Natural killer cell treated with Interleukin-12 subunit alpha and Interleukin-12 subunit beta and Interleukin-15 and Interleukin-18, amount 100 ng/mL, for 72 hours (primary cell): ENCODE results near the gene APBA2. TPM values are rescaled to one million over a fixed set of nuclear protein-coding genes. Genes with fewer than 3 reads are reported as not detected.

ENCODE experiments used
- ATAC-seq, 2 donors: fragments of 150-1000 bp; cut with Tn5 transposase in 1 of 2; sonication (Bioruptor Pico), chemical (Tn5 transposase) in 1 of 2; 2 replicates each; pipeline ENCODE4 v1.10.0; 2021
- DNase-seq: peaks from one replicate; pipeline ENCODE4 v3.0.0; 2022; ENCODE audit warnings: low spot score
- H3K27ac Mint-ChIP-seq, 2 donors: 1 replicate in 1 of 2; 2 replicates in 1 of 2; pipeline ENCODE4 v1.8.0; 2022; ENCODE audit warnings: mixed read lengths in 2 of 2, mild to moderate bottlenecking in 1 of 2, moderate library complexity in 1 of 2
- H3K27me3 Mint-ChIP-seq, 2 donors: 1 replicate in 1 of 2; 2 replicates in 1 of 2; pipeline ENCODE4 v1.8.0; 2022; ENCODE audit warnings: mixed read lengths in 2 of 2
- H3K36me3 Mint-ChIP-seq: one replicate; pipeline ENCODE4 v1.8.0; 2022; ENCODE audit warnings: mixed read lengths
- H3K4me1 Mint-ChIP-seq, 2 donors: 1 replicate in 1 of 2; 2 replicates in 1 of 2; pipeline ENCODE4 v1.8.0; 2022; ENCODE audit warnings: low read depth in 2 of 2, mixed read lengths in 2 of 2, mild to moderate bottlenecking in 1 of 2
- H3K4me3 Mint-ChIP-seq: one replicate; pipeline ENCODE4 v1.8.0; 2022; ENCODE audit warnings: mixed read lengths
- H3K9me3 Mint-ChIP-seq: 2 replicates; pipeline ENCODE4 v1.8.0; 2022; ENCODE audit warnings: mixed read lengths
- total RNA-seq, 2 donors: library from RNA; stranded (reverse); gene quantifications; one replicate each; pipeline ENCODE4 v1.2.3, GENCODE V29; 2022

Gene APBA2
- total RNA-seq, 2 donors from 2014 or later, result 6.0 to 19.4 TPM

- Mint-ChIP-seq H3K4me3 (no peak overlapping the region), H3K9me3 (no peaks in the 10 kb centered on the region), H3K27ac (peak overlapping the region; percentile 36 to 53), H3K4me1 (peaks cover 44 to 52% of the 10 kb centered on the region in 2 donors), H3K36me3 (no peaks in the 10 kb centered on the region), H3K27me3 (no peaks in the 10 kb centered on the region)
- ATAC-seq, result peak in 1 of 2 donors; percentile 43
- DNase-seq, result no peak
These were observed 48.1 kb downstream of the APBA2 start for GRCh38 chr15:28933710-28934445.

- peaks cover 52 to 57% of the 10 kb centered on the region in 2 donors for H3K4me1 Mint-ChIP-seq
- peak overlapping the region; percentile 36 to 53 for H3K27ac Mint-ChIP-seq
- no peaks in the 10 kb centered on the region for H3K9me3 Mint-ChIP-seq
- no peak for ATAC-seq
- H3K4me3 Mint-ChIP-seq, result no peak overlapping the region
- DNase-seq, result no peak
- no peaks in the 10 kb centered on the region for H3K36me3 Mint-ChIP-seq
- no peaks in the 10 kb centered on the region for H3K27me3 Mint-ChIP-seq
These were observed 48.9 kb downstream of the APBA2 start for GRCh38 chr15:28934645-28935044.

- Mint-ChIP-seq H3K27ac (peak overlapping the region in 1 of 2 donors; percentile 93), H3K4me1 (peaks cover 57 to 61% of the 10 kb centered on the region in 2 donors), H3K9me3 (no peaks in the 10 kb centered on the region), H3K4me3 (peak overlapping the region; percentile 79), H3K36me3 (no peaks in the 10 kb centered on the region), H3K27me3 (no peaks in the 10 kb centered on the region)
- ATAC-seq (peak; percentile 65 to 76), DNase-seq (peak; percentile 79)
These were observed 49.5 kb downstream of the APBA2 start for GRCh38 chr15:28935316-28935715.

DNA sequence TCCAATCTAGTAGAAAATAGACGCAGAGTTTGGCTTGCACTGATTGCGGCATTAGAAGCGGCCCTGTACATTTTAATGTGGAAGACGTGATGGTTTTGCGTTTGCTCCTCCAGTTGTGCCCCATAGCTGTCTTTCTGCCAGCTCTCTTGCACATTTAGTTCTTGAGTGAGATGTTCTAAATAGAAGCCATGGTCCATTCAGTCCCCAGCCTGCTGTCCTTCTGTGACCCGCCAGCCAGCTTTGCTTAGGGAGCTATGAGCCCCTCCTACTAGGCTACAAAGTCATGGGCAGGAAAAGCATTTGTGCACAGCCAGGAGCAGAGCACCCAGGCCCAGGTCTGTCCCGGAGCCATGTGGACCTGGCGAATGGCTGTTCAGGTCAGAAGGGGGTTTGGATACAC lies 50.3 kb downstream of the APBA2 start:
- H3K27ac Mint-ChIP-seq, result peak overlapping the region; percentile 83 to 93

GRCh38 chr15:28936481-28936881 lies 50.7 kb downstream of the APBA2 start:
- Mint-ChIP-seq H3K36me3 (no peaks in the 10 kb centered on the region), H3K9me3 (no peaks in the 10 kb centered on the region), H3K27me3 (no peaks in the 10 kb centered on the region), H3K4me3 (peak overlapping the region; percentile 79), H3K27ac (peak overlapping the region; percentile 83 to 93), H3K4me1 (peaks cover 68 to 71% of the 10 kb centered on the region in 2 donors)
- no peak for DNase-seq
- ATAC-seq, result no peak

More for the DNA sequence above, 50.3 kb downstream of the APBA2 start:
- ATAC-seq (no peak), DNase-seq (no peak)
- peak overlapping the region; percentile 79 for H3K4me3 Mint-ChIP-seq
- H3K27me3 Mint-ChIP-seq, result no peaks in the 10 kb centered on the region
- peaks cover 64 to 67% of the 10 kb centered on the region in 2 donors for H3K4me1 Mint-ChIP-seq
- H3K36me3 Mint-ChIP-seq, result no peaks in the 10 kb centered on the region
- no peaks in the 10 kb centered on the region for H3K9me3 Mint-ChIP-seq

DNA sequence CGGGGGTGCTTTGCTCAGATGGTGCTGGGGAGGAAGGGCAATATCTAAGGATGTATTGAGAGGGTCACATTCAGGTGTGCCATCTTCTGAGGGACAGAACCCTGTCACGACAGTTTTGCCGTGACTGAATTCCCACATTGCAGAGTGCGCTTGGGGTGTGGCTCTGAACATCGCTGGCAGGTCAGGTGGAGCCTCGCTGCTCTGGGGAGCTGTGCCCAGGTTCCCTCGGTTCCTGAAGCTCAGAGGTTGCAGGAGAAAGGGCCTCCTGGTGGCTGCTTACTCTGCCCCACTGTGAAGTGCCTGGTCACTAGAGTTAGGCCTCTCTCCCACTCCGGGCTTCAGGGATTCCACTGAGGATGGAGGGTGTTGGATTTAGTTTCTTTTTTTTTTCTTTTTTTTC lies 51.5 kb downstream of the APBA2 start:
- Mint-ChIP-seq H3K4me1 (peaks cover 71 to 72% of the 10 kb centered on the region in 2 donors), H3K4me3 (peak overlapping the region; percentile 79), H3K9me3 (no peaks in the 10 kb centered on the region), H3K27me3 (no peaks in the 10 kb centered on the region), H3K27ac (peak overlapping the region; percentile 83 to 93), H3K36me3 (no peaks in the 10 kb centered on the region)
- ATAC-seq (no peak), DNase-seq (no peak)

DNA sequence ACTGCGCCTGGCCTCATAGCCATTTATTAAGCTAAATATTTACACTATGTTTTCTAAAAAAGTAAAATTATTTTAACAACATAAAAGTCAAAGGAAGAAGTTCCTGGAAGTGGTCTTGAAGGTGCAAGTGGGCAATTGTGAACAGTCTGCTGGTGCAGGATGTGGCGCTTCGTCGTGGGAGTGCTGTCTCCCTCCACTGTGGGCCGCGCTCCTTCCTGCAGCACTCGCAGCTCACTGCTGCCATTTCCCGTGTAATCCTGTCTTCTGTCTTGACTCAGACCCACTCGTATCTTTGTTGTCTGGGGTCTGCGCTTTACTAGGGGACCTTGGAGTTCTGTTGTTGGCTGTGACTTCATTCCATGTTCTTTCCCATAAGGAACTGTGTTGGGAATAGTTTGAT lies 56.3 kb downstream of the APBA2 start:
- H3K4me3 Mint-ChIP-seq, result peak overlapping the region; percentile 61
- no peaks in the 10 kb centered on the region for H3K9me3 Mint-ChIP-seq
- H3K27me3 Mint-ChIP-seq, result no peaks in the 10 kb centered on the region
- peaks cover 6% of the 10 kb centered on the region for H3K36me3 Mint-ChIP-seq
- peaks cover 78% of the 10 kb centered on the region in 2 donors for H3K4me1 Mint-ChIP-seq
- DNase-seq (peak; percentile 80), ATAC-seq (peak; percentile 78 to 83)
- peak overlapping the region; percentile 64 to 95 for H3K27ac Mint-ChIP-seq

GRCh38 chr15:28942571-28942970 lies 56.8 kb downstream of the APBA2 start:
- Mint-ChIP-seq H3K4me1 (peaks cover 78 to 79% of the 10 kb centered on the region in 2 donors), H3K27ac (peak overlapping the region; percentile 64 to 95), H3K36me3 (peaks cover 6% of the 10 kb centered on the region), H3K27me3 (no peaks in the 10 kb centered on the region), H3K9me3 (no peaks in the 10 kb centered on the region), H3K4me3 (peak overlapping the region; percentile 61)
- ATAC-seq (no peak), DNase-seq (no peak)

DNA sequence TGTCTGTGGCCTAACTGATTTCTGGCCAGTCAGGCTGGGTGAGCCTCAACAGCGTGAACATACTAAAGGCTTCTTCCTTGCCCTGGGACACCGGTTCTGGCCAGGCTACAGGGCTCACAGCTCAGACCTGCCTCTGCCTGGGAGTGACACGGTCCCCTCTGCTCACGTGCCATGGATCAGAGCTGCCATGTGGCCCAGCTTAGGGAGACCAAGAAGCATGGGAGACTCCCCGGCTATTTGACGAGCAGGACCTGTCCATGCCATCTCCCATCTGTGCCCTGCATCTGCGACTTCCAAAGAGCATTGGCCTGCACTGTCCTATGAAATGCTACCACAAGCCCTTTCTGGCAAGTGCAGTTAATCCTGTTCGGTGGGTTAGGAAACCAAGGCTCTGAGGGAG lies 57.4 kb downstream of the APBA2 start:
- no peaks in the 10 kb centered on the region for H3K9me3 Mint-ChIP-seq
- H3K27ac Mint-ChIP-seq, result peak overlapping the region in 1 of 2 donors; percentile 95
- ATAC-seq (no peak), DNase-seq (no peak)
- H3K36me3 Mint-ChIP-seq, result peaks cover 6% of the 10 kb centered on the region
- peak overlapping the region; percentile 27 for H3K4me3 Mint-ChIP-seq
- peaks cover 78% of the 10 kb centered on the region in 2 donors for H3K4me1 Mint-ChIP-seq
- H3K27me3 Mint-ChIP-seq, result no peaks in the 10 kb centered on the region

DNA sequence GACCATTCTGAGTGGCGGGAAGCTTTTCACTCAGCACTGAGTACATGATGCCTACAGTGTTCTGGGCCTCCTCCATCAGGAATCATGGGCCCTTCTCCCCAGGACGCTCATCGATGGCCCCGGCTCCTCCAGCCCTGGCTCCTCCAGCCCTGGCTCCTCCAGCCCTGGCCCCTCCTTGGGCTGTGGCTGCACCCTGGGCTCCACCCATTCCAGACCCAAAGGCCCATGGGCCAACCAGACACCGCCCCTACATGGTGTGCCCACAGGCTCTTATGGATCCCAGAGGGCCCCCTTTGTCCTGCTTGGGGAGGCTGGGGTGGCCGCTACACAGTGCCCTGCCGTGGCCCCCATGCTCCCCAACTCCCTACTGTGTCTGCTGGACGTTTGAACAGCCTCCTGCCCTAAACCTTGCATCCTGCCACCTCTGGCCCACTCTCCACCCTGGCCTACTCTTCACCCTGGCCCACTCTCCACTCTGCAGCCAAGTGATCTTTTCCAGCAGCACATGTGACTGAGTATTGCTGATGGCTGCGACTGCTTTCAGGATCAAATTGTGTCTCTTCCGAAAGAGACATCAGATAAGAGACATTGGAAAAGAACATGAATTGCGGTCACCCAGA lies 57.9 kb downstream of the APBA2 start:
- Mint-ChIP-seq H3K4me3 (peak overlapping the region; percentile 18), H3K27me3 (no peaks in the 10 kb centered on the region)
- ATAC-seq, result no peak

DNA sequence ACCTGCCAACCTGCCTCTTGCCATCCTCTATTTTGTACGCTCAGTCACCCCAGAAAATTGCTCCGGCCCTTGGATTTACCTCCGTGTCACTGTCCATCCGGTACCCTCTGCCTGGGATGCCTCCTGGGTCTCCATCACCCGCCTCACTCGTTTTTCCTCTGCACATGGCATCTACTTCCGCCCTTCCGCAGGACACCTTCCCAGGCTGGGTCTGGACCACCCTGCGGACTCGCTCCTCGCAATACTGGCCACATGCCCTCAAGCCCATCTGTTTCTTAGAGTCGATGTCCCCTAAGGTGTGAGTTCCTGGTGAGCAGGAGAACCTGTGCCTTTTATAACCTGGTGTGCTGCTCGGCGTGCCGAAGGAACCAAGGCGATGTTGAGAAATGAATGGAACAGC lies 58.5 kb downstream of the APBA2 start:
- Mint-ChIP-seq H3K36me3 (peaks cover 6% of the 10 kb centered on the region), H3K4me1 (peaks cover 81 to 82% of the 10 kb centered on the region in 2 donors), H3K27ac (peak overlapping the region in 1 of 2 donors; percentile 77), H3K27me3 (no peaks in the 10 kb centered on the region), H3K4me3 (no peak overlapping the region), H3K9me3 (no peaks in the 10 kb centered on the region)
- no peak for ATAC-seq
- DNase-seq, result no peak

More for the DNA sequence above, 57.9 kb downstream of the APBA2 start:
- DNase-seq, result no peak
- Mint-ChIP-seq H3K27ac (peak overlapping the region in 1 of 2 donors; percentile 77), H3K9me3 (no peaks in the 10 kb centered on the region), H3K4me1 (peaks cover 82 to 83% of the 10 kb centered on the region in 2 donors), H3K36me3 (peaks cover 6% of the 10 kb centered on the region)

- Mint-ChIP-seq H3K27me3 (no peaks in the 10 kb centered on the region), H3K4me3 (peak overlapping the region; percentile 47), H3K4me1 (peaks cover 78 to 80% of the 10 kb centered on the region in 2 donors), H3K36me3 (peaks cover 6% of the 10 kb centered on the region), H3K27ac (peak overlapping the region in 1 of 2 donors; percentile 48), H3K9me3 (no peaks in the 10 kb centered on the region)
- ATAC-seq, result no peak
- no peak for DNase-seq
These were observed 59.0 kb downstream of the APBA2 start for GRCh38 chr15:28944696-28945300.

DNA sequence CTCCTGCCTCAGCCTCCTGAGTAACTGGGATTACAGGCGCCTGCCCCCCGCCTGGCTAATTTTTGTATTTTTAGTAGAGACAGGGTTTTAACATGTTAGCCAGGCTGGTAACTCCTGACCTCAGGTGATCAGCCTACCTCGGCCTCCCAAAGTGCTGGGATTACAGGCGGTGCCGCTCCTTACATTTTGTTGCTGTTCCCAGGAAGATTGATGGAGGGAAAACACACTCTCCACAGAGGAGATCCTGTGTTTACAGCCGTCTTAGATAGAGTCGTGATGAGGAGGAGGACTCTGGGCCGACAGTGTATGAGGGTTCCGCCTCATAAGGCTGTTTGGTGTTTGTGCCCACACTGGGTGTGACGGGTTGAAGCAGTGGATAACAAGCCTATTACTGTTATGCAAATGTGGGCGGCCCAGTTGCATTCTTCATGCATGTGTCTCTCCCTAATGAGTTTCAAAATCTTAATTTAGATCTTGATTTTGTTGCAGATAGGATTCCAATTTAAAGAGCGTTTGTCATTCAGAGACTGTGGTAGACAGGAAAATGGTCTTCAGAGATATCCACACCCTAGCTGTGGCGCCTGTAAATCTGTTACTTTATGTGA lies 60.0 kb downstream of the APBA2 start:
- no peak for DNase-seq
- Mint-ChIP-seq H3K9me3 (no peaks in the 10 kb centered on the region), H3K4me3 (peak overlapping the region; percentile 55)

More for the DNA sequence above, 60.0 kb downstream of the APBA2 start:
- peaks cover 76 to 77% of the 10 kb centered on the region in 2 donors for H3K4me1 Mint-ChIP-seq
- no peaks in the 10 kb centered on the region for H3K27me3 Mint-ChIP-seq
- ATAC-seq, result no peak
- H3K36me3 Mint-ChIP-seq, result peaks cover 6% of the 10 kb centered on the region
- peak overlapping the region; percentile 2 to 48 for H3K27ac Mint-ChIP-seq
